Subcutaneous adipose tissue (tissue), 4 donors: Measurements from ENCODE around the gene GGA1. TPM values are rescaled to one million over a fixed set of nuclear protein-coding genes. Genes with fewer than 3 reads are reported as not detected.

Experiments used
- total RNA-seq, 4 donors: library from RNA; depleted of rRNA; stranded (reverse); fragments of >200 nt; gene quantifications; one replicate each; pipeline ENCODE4 v1.1.0, GENCODE V29; 2016
- TF ChIP-seq, protein P1 (sequence below): fragments of 450-650 bp; IDR thresholded peaks from one replicate; pipeline ENCODE4 v1.5.1; 2016; ENCODE audit warnings: low read depth, mild to moderate bottlenecking, control low read depth, antibody characterized with exemption, moderate library complexity

Gene GGA1
- total RNA-seq, 4 donors from 2014 or later, result 13.7 to 48.8 (median 35.5) TPM

DNA sequence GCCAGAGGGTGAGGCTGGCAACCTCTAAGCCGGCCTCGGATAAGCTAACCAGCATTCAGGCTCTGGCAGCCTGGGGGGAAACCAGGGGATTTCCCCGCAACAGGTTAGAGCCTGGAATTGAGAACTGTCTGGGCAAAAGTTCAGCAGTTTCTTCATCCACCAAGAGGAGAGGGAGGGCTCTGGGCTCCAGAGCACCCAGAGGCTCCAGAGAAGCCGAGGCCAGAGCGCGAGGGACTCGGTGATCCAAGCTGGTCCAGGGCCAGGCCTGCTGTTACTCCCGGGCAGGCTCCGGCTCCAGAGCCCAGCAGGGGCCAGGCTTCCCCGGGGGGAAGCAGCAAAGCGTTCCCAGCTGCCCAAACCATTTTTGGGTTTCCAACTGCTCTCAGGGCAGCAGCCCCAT lies 17.5 kb downstream of the GGA1 start:
- TF ChIP-seq, protein P1, sequence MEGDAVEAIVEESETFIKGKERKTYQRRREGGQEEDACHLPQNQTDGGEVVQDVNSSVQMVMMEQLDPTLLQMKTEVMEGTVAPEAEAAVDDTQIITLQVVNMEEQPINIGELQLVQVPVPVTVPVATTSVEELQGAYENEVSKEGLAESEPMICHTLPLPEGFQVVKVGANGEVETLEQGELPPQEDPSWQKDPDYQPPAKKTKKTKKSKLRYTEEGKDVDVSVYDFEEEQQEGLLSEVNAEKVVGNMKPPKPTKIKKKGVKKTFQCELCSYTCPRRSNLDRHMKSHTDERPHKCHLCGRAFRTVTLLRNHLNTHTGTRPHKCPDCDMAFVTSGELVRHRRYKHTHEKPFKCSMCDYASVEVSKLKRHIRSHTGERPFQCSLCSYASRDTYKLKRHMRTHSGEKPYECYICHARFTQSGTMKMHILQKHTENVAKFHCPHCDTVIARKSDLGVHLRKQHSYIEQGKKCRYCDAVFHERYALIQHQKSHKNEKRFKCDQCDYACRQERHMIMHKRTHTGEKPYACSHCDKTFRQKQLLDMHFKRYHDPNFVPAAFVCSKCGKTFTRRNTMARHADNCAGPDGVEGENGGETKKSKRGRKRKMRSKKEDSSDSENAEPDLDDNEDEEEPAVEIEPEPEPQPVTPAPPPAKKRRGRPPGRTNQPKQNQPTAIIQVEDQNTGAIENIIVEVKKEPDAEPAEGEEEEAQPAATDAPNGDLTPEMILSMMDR, result no peak

DNA sequence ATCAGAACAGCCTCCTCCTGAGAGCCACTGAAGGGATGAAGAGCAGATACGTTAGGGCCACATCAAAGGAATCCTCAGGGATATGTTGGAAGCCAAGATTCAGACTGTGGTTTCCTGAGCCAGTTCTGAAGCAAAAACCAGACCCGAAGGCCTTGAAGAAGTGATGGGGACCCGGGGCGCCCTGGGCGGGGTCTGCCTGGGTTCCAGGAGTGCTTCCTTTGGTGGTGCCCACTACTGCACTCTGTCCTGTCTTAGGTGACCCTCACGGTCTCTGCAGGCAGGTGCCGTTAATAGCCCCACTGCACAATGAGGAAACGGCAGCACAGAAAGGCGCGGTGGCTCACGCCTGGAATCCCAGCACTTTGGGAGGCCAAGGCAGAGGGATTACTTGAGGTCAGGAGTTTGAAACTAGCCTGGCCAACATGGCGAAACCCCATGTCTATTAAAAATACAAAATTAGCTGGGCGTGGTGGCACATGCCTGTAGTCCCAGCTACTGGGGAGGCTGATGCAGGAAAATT lies 18.0 kb downstream of the GGA1 start:
- TF ChIP-seq, protein P1, result no peak

DNA sequence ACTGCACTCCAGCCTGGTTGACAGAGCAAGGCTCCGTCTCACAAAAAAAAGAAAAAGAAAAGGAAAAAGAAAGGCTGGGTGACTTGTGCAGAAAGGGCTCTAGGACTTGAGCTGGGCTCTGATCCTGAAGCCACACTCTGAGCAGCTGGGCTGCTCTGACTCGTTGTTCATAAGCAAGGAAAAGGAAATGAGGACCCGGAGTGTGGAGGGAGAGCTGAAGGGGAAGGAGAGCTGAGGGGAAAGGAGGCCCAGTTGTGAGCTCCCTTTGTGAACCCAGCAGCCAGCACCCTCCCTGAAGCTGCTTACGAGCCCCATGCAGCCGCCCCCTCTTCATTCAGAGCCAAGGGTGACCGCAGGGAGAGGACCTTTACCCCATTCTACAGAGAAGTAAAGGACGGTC lies 18.5 kb downstream of the GGA1 start:
- TF ChIP-seq, protein P1, result no peak

DNA sequence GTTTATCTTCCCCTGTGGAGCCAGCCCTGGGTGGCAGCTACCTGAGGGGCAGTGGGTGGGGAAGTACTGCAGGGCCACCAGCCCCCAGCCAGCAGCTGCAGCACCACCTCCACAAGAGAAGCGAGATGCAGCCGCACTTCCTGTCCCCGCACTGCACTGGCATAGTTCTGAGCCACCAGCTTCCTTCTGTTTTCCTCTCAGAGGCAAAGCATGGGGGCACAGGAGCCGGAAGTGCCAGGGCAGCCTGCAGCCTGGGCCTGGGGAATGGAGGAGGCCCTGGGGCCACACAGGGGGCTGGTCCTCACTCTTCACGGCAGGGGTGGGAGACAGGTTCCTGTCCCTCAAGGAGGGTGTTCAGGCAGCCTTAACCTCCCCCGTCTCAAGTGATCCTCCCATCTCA lies 18.9 kb downstream of the GGA1 start:
- TF ChIP-seq, protein P1, result no peak

DNA sequence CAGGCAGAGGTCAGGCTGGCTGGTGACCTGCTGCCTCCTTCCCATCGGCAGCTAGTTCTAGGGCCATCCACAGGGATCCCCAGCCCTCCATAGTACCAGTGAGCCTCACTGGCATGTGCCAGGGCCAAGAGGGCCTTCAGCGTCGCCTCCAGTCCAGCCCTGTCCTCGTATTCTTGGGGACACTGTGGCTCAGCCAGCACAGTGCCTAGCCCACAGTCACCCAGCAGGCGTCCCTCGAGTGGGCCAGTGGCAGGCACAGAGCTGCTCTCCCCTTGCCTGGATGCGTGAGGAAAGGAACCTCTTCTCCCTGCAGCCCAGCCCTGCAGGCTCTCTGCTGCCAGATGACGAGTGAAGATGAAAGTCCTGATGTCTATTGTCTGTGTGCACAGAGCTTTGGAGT lies 20.2 kb downstream of the GGA1 start:
- TF ChIP-seq, protein P1, result no peak

DNA sequence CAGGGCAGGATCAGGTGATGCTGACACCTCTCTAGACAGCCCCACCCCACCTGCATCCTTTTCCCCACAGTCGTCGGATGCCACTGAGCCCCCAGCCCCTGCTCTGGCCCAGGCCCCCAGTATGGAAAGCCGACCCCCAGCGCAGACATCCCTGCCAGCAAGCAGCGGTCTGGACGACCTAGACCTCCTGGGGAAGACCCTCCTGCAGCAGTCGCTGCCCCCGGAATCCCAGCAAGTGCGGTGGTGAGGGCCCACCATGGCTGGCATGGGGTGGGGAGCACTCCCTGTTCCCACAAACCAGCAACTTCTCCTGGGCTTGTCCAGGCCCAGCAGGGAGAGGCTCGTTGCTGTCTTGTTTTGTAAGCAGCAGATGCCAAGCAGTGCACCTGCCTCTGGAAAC lies 21.3 kb downstream of the GGA1 start:
- TF ChIP-seq, protein P1, result no peak

DNA sequence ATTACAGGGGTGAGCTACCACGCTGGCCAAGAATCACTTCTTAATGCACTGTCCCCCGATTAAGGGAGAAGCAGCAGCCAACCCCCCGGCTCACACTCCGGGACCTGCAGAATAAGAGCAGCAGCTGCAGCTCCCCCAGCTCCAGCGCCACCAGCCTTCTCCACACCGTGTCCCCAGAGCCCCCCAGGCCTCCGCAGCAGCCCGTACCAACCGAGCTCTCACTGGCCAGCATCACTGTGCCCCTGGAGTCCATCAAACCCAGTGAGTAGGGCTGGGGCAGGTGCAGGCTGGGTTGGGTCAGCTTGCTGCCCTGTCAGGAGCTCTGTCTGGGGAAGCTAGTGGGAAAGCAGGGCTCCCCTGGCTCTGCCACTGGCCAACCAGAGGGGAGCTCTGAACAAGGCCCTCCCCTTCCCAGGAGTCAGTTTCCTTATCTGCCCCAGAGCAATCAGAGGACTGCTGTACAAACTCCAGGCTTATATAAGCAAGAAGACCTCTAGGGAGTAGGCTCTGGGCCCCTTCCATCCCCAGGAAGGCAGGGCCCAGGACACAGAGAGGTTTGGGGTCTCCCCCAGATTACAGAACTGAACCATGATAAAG lies 22.3 kb downstream of the GGA1 start:
- TF ChIP-seq, protein P1, result no peak
